ENCODE measurements around the gene WBP2.

Gene WBP2

DNA sequence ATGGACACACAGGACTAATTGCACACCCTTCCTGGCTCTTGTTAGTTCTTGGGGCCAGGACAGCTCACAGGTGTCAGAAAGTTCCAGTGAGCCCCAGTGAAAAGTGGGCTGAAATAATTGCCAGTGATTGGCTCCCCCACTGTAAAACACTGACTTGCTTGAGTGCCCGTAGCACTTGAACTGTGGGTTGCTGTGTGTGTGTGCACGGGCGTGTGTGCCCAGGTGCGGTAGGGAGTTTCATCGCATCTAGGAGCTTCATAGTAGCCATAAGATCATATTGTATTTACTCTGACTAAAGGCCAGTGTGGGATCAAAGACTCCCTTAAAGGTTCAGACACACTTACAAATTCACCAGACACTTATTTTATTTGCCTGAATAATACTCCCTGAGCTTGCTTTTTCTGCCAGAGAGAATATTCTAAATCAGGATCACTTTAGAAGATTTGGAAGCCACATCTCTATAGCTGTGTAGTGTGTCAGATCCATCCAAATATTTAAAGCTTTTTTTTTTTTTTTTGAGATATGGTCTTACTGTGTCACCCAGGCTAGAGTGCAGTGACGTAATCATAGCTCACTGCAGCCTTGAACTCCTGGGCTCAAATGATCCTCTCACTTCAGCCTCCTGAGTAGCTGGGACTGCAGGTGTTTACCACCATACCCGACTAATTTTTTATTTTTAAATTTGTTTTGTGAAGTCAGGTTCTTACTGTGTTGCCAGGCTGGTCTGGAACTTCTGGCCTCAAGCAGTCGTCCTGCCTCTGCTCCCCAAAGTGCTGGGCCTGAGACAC, 59.1 kb downstream of the WBP2 start:
- no peak for TF ChIP-seq CTCF (IDR thresholded peaks at IDR 0.05; ENCODE audit: low read depth, low read length, missing control alignments)
- no peak overlapping the region for H3K4me3 ChIP-seq (ENCODE audit: low read depth, low read length)
- in situ Hi-C loops (cut with HindIII; ENCODE audit: low sequenced_read_pairs) = no loop called here
- DNase-seq (ENCODE audit: low read depth) = no peak

Measured in astrocyte of the cerebellum (primary cell).